HG03520 (cell line): ENCODE measurements around the gene CEP83.
"Not testable (repeated sequence)": the region's sequence is repeated elsewhere in the genome, so short reads cannot be mapped to it uniquely, and the experiment has no call there.

ENCODE experiments used
- ATAC-seq: cut with Tn5 transposase; IDR thresholded peaks from one replicate; pipeline ENCODE4 v1.9.1; 2021; ENCODE audit warnings: mild to moderate bottlenecking, moderate library complexity; ENCODE audit not compliant: unreplicated experiment

The CEP83 gene

GRCh38 chr12:94380507-94380906, 79.2 kb downstream of the CEP83 start:
- ATAC-seq: no peak

GRCh38 chr12:94379479-94380113, 80.1 kb downstream of the CEP83 start:
- ATAC-seq: no peak

GRCh38 chr12:94377599-94377998, 82.1 kb downstream of the CEP83 start:
- ATAC-seq: no peak

- ATAC-seq: no peak
Measured at GRCh38 chr12:94374124-94374523, 85.5 kb downstream of the CEP83 start.

GRCh38 chr12:94372461-94372860, 87.2 kb downstream of the CEP83 start:
- ATAC-seq: no peak

- ATAC-seq: no peak
Measured at GRCh38 chr12:94362653-94363052, 97.0 kb downstream of the CEP83 start.

- ATAC-seq: no peak
Measured at GRCh38 chr12:94359761-94360160, 99.9 kb downstream of the CEP83 start.

- ATAC-seq: no peak
Measured at GRCh38 chr12:94353130-94353529, 106.5 kb downstream of the CEP83 start.

- ATAC-seq: no peak
Measured at GRCh38 chr12:94340573-94340972, 119.1 kb downstream of the CEP83 start.

- ATAC-seq: no peak
Measured at GRCh38 chr12:94338006-94338794, 121.5 kb downstream of the CEP83 start.

- no peak for ATAC-seq
Measured at GRCh38 chr12:94336211-94336925, 123.3 kb downstream of the CEP83 start.

GRCh38 chr12:94333396-94333795, 126.3 kb downstream of the CEP83 start:
- ATAC-seq: no peak

GRCh38 chr12:94329366-94329765, 130.3 kb downstream of the CEP83 start:
- no peak for ATAC-seq

GRCh38 chr12:94327809-94328208, 131.9 kb downstream of the CEP83 start:
- ATAC-seq: no peak

GRCh38 chr12:94326727-94327126, 132.9 kb downstream of the CEP83 start:
- no peak for ATAC-seq

GRCh38 chr12:94326234-94326633, 133.4 kb downstream of the CEP83 start:
- no peak for ATAC-seq

- no peak for ATAC-seq
Measured at GRCh38 chr12:94322346-94322745, 137.3 kb downstream of the CEP83 start.

GRCh38 chr12:94320109-94320508, 139.6 kb downstream of the CEP83 start:
- ATAC-seq: no peak

- no peak for ATAC-seq
Measured at GRCh38 chr12:94318181-94318580, 141.5 kb downstream of the CEP83 start.

GRCh38 chr12:94316600-94316999, 143.1 kb downstream of the CEP83 start:
- not testable (repeated sequence) for ATAC-seq

- no peak for ATAC-seq
Measured at GRCh38 chr12:94312378-94312777, 147.3 kb downstream of the CEP83 start.

GRCh38 chr12:94309373-94309772, 150.3 kb downstream of the CEP83 start:
- ATAC-seq: peak; percentile 62
